ENCODE results near the gene ZG16.
A peak's percentile ranks its signal among the peaks of the same experiment; 100 is the strongest.
"Not testable (repeated sequence)": the region's sequence is repeated elsewhere in the genome, so short reads cannot be mapped to it uniquely, and the experiment has no call there.

The ZG16 gene

GRCh38 chr16:29777576-29778350 is at the start of gene ZG16:
ZG16 (plus strand) TSS chr16:29778256; CDS start chr16:29779267, 1,011 bp downstream.
- TF ChIP-seq CTCF (IDR thresholded peaks at IDR 0.05; ENCODE audit: low read depth, low read length) = no peak
- DNase-seq (ENCODE audit: extremely low read depth, low read depth) = no peak

GRCh38 chr16:29729116-29729521 is 48.9 kb upstream of the ZG16 start:
- peak; percentile 75 for TF ChIP-seq CTCF (IDR thresholded peaks at IDR 0.05; ENCODE audit: low read depth, low read length)
- no peak for DNase-seq (ENCODE audit: extremely low read depth, low read depth)

- no peak for DNase-seq (ENCODE audit: extremely low read depth, low read depth)
- TF ChIP-seq CTCF (IDR thresholded peaks at IDR 0.05; ENCODE audit: low read depth, low read length) = no peak
Observed at GRCh38 chr16:29730649-29731048, 47.4 kb upstream of the ZG16 start.

- DNase-seq (ENCODE audit: extremely low read depth, low read depth) = not testable (repeated sequence)
Observed at GRCh38 chr16:29731768-29732601, 46.1 kb upstream of the ZG16 start.

- TF ChIP-seq CTCF (IDR thresholded peaks at IDR 0.05; ENCODE audit: low read depth, low read length) = no peak
- no peak for DNase-seq (ENCODE audit: extremely low read depth, low read depth)
Observed at GRCh38 chr16:29734786-29735185, 43.3 kb upstream of the ZG16 start.

- DNase-seq (ENCODE audit: extremely low read depth, low read depth) = no peak
- no peak for TF ChIP-seq CTCF (IDR thresholded peaks at IDR 0.05; ENCODE audit: low read depth, low read length)
Observed at GRCh38 chr16:29736112-29736511, 41.9 kb upstream of the ZG16 start.

GRCh38 chr16:29736764-29737163 is 41.3 kb upstream of the ZG16 start:
- TF ChIP-seq CTCF (IDR thresholded peaks at IDR 0.05; ENCODE audit: low read depth, low read length) = no peak
- no peak for DNase-seq (ENCODE audit: extremely low read depth, low read depth)

Measured in AG09319 (cell line).